HG02571 (cell line): ENCODE data around the gene TMIGD1.
"Not testable (repeated sequence)": the region's sequence is repeated elsewhere in the genome, so short reads cannot be mapped to it uniquely, and the experiment has no call there.

ENCODE experiments used
- ATAC-seq: cut with Tn5 transposase; IDR thresholded peaks from one replicate; pipeline ENCODE4 v1.9.1; 2021; ENCODE audit warnings: mild to moderate bottlenecking, moderate library complexity; ENCODE audit not compliant: unreplicated experiment

TMIGD1 gene

DNA sequence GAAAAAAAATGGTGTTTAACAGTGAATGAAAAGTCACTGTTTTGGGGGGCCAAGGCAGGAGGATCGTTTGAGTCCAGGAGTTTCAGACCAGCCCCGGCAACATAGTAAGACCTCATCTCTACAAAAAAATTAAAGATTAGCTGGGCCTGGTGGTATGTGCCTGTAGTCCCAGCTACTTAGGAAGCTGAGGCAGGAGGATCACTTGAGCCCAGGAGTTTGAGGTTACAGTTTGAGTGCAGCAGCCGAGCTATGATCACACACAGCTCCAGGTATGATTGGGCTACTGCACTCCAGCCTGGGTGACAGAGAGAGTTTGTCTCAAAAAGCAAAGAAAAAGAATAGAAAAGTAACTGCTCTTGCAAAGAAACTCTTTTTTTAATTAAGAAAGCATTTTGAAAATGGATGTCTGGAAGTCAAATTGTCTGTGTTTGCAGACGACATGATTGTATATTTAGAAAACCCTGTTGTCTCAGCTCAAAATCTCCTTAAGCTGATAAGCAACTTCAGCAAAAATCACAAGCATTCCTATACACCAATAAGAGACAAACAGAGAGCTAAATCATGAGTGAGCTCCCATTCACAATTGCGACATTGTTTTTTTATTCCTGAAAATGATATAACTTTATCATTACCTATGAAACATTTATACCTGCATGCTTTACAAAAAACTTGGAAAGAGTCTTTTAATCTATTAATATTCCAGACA, 24.4 kb upstream of the TMIGD1 start:
- ATAC-seq: no peak

DNA sequence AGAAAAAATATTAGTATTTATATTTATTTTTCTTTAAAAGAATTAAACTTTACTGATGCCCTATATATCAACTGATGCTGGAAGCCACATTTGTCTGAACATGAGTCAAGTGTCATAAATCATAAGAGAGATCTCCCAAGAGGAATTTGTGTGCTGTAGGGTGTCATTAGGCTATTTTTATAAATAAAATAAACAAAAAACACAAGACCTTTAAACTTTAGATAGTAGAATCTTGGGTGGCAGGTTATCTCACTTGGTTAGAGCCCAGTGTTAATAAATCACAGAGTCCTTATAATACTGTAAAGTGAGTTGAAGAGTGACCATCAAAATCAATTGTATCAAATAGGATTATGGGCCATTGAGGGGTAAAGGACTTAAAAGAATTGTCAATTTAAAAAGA, 23.6 kb upstream of the TMIGD1 start:
- ATAC-seq: no peak

DNA sequence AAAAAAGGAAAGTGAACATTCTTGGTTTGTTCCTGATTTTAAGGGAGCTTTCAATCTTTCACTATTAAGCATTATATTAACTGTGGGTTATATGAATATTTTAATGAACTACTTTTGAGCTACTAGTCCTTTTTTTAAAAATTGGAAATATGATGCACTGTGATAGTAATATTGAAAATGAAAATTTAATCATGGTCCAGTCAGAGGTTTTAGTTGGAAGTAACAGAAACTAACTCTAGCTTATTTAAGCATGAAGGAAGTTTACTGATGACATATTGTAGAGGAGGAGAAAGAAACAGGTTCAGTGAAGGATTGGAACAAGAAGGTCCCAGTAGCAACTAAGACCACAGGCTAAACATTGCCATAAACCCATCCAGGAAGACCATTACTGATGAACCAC, 20.8 kb upstream of the TMIGD1 start:
- no peak for ATAC-seq

DNA sequence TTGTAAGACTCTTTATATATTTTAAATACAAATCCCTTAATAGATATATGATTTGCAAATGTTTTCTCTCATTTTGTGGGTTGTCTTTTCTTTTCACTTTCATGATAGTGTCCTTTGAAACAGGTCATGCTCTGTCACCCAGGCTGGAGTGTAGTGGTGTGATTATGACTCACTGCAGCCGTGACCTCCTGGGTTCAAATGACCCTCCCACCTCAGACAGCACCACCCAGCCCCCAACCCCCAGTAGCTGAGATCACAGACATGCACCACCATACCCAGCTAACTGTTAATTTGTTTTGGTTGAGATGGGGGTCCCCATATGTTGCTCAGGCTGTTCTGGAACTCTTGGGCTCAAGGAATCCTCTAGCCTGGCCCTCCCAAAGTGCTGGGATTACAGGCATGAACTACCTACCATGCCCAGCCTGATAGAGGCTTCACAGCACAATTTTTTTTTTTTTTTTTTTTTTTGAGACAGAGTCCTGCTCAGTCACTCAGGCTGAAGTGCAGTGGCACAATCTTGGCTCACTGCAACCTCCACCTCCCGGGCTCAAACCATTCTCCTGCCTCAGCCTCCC, 18.5 kb upstream of the TMIGD1 start:
- ATAC-seq: no peak

DNA sequence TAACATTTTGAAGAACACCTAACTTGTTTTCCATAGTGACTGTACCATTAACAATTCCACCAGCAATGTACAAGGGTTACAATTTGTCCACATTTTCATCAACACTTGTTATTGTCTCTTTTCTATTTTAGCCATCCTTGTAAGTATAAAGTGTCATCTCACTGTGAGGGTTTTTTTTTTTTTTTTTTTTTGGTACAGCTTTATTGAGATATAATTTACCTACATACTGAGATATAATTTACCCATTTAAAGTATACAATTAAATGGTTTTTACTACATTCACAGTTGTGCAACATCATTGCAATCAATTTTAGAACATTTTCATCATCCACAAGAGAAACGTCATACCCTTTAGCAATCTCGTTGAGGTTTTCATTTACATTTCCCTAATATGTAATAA, 17.9 kb upstream of the TMIGD1 start:
- no peak for ATAC-seq

DNA sequence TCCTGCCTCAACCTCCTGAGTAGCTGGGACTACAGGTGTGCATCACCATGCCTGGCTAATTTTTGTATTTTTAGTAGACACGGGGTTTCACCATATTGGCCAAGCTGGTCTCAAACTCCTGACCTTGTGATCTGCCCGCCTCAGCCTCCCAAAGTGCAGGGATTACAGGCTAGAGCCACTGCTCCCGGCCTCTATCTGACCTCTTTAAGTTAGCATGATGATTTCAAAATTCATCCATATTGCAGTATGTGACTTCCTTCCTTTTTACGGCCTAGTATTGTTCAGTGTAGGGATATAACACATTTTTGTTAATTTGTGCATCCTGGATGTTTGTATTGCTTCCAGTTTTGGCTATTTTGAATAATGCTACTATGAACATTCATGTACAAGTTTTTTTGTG, 17.4 kb upstream of the TMIGD1 start:
- not testable (repeated sequence) for ATAC-seq

DNA sequence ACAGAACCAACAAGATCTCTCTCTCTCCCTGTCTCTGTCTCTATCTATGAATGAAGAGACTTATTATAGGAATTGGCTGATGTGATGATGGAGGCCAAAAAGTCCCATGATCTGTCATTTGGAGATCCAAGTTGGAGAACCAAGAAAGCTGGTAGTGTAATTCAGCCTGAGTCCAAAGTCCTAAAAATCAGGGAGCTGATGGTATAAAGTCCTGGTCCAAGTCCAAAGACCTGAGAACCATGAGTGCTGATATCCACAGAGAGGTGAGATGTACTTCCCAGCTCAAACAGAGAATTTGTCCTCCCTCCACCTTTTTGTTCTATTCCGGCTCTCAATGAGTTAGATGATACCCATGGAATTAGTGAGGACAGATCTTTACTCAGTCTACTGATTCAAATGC, 15.4 kb upstream of the TMIGD1 start:
- ATAC-seq: no peak

DNA sequence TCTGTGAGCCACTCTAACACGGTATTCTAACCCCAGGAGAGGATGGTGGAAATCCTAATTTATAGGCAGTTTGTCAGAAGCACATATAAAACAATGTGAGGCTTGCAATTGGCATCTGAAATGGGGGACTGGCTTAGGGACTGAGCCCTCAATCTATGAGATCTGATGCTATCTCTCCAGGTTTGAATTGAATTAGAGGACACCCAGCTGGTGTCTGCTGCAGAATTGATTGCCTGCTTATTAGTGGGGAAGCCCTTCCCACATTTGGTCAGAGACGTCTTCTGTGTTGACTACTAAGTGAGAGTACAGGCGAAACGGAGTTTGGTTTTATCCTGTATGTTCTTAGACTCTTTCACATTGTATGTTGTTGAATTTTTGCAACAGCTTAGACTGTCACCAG, 13.6 kb upstream of the TMIGD1 start:
- ATAC-seq: no peak

DNA sequence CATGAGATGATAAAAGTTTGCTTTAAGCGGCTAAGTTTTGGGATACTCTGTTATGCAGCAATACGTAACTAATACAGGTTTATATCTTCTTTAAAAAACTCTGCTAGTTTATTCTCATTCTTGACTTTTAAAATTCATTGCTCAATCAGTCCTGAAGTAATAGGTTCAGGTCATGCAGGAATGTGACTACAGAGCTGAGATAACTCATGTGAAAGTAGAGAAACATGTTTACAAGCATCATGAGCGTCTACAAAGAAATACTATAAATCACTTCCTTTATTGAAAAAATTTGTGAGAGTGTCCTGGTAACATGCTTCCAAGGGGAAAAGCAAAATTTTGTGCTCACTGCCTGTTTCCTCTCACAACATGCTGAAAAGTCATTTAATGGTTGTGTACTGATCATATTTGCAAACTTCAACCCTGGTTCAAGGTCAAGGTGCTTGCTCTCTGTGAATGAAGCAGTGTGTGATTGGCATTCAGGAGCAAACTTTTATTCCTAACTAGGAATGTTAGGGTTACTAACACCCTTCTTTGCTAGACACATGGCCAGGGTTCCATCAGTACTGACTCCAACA, 12.5 kb upstream of the TMIGD1 start:
- no peak for ATAC-seq

DNA sequence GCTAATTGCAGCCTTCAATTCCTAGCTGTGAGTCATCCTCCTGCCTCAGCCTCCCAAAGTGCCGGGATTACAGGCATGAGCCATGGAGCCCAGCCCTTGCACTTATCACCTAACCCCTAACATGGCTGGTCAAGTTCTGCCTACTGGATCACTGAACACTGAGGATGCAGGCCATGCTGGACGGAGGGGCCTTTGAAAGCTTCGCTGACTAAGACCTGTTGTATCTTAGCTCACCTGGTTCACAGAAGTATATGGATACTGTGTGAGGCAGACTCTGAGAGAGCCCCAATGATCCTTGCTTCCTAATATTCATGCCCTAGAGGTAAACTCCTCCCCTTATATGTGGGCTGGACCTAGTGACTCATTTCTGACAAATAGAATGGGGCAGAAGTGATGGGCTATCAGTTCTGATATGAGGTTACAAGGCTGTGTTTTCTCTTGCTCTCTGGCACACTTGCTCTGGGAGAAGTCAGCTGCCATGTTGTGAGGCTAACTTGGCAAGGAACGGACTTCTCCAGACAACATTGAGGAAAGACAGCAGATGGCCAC, 11.7 kb upstream of the TMIGD1 start:
- ATAC-seq: no peak

DNA sequence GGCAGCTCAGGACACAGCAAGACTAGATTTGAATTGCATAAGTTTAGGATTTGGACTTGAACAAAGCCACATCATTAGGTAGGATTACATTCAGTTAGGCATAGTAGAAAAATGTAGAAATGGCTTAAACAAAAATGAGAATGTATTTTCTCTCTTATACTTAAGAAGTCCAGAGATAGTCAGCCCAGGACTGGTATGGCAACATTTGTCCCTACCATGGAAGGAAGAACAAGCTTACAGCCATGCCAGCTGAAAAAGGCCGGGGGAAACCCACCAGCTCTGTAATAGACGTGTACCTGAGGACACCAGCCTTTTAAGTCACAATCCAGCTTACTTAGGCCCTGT, 11.2 kb upstream of the TMIGD1 start:
- ATAC-seq: no peak

DNA sequence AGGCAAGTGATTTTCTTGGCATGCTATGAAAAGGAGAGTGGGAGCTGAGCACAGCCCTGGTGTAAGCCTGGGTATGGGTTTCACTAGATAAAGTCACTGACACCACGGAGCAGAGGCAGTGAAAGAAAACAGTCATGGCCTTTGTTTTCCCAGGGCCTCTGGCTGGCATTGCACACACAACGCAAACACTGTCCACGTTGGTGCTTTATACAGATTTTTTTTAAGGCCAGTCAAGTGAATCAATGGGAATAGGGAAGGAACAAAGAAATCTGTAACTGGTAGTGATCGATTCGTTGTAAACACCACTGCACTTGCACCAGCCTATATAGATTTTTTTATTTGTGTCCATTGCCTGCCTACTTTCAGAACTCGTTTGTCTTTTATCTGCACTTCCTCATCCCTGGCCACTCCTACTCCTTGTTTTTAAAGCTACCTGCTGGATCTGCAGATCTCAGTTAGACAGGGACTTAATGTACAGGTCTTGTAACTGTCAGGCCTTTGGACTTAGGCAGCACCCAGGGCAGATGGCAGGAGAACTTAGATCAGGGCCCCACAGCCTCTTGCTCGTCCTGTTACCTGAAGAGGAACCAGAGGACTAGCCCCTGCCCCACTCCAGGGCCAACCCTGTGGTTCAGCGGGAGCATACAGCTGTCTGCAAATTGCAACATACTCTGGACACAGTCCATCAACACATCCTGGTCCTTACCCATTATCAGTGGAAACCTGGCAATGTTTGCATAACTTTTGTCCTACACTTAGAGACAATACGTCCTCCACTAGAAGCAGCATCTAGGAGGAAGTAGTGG, 10.6 kb upstream of the TMIGD1 start:
- no peak for ATAC-seq

DNA sequence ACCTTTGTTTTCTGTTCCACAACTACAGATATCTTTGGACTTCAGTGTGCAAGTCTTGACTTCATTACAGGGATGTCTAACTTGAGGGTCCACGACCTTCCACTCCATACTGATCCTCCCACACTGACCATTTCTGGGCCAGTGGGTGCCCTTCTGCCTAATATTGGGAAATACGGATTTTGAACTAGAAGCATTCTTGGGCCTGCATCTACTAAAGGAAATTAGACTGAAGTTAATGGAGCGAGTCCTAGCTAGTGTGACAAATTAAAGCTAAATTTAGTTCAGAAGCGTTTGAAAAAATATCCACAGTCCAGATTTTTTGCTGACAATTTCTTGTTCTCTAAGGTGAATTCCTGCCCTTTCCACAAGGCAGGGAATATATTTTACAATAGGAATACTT, 9.9 kb upstream of the TMIGD1 start:
- no peak for ATAC-seq

DNA sequence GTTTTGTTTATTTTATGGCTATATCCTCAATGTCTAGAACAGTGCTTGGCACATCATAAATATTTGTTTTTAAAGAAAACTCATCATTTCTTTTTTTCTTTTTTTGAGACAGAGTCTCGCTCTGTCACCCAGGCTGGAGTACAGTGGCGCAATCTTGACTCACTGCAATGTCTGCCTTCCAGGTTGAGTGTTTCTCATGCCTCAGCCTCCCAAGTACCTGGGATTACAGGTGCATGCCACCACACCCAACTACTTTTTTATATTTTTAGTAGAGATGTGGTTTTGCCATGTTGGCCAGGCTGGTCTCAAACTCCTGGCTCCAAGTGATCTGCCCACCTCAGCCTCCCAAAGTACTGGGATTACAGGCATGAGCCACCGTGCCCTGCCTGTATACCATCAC, 9.4 kb upstream of the TMIGD1 start:
- ATAC-seq: not testable (repeated sequence)

DNA sequence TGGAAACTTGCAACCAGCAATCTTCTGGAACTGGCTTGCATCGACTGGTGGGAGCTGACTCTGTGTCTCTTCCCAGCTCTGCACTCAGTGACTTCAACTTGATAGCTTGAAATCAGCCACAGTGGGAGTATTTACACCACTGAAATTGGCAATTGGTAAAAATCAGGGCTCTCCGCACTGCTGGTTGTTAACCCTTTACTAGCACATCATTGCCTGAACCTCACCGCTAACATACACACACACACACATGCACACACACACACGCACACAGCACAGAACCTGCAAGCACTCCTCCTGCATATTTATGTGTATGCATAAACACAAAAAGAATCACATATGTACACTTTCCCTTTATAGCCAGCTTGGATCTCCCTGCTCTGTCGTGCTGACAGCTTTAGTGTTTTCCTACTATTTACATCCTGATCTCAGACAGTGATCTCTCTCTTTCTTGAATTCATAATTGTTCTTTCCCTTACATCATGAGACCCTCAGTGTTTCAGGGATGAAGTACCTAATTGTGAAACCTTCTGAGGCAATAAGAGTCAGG, 7.9 kb upstream of the TMIGD1 start:
- no peak for ATAC-seq

DNA sequence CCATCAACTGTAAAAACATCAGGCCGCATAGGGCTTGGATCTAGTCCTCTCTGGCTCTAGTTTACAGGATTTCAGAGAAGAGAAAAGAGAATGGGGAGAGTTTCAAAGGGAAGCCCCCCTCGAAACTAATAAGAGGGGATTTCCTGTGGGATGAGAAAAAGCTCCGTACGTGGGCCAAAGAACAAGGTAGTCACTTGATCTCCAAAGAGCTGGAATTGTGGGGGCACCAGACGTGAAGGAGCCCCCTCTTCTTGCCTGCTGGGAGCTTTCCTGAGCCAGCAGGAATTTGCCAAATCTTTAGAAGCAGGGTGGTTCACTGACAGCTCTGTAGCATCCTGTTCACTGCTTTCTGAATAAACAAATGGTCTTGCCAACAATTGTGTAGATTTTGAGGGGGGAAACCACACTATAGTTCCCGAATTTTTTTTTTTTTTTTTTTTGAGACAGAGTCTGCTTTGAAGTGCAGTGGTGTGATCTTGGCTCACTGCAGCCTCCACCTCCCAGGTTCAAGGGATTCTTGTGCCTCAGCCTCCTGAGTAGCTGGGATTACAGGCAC, 7.0 kb upstream of the TMIGD1 start:
- ATAC-seq: no peak

DNA sequence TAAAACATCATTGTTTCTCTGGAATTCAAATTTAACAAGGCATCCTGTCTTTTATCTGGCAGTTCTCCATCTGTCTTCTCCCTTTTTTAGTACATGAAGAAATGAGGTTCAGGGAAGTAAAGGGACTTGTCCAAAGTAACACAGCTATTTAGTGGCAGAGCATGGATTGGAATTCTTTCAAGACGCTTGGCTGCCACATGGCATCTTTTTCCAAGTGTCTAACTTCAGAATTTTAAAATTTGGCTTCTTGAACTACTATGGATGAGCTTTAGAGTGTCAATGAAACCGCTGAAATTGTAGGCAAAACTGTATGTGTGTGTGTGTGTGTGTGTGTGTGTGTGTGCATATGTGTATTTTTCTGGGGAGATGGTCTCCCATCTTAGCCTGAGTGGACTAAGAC, 5.2 kb upstream of the TMIGD1 start:
- no peak for ATAC-seq

DNA sequence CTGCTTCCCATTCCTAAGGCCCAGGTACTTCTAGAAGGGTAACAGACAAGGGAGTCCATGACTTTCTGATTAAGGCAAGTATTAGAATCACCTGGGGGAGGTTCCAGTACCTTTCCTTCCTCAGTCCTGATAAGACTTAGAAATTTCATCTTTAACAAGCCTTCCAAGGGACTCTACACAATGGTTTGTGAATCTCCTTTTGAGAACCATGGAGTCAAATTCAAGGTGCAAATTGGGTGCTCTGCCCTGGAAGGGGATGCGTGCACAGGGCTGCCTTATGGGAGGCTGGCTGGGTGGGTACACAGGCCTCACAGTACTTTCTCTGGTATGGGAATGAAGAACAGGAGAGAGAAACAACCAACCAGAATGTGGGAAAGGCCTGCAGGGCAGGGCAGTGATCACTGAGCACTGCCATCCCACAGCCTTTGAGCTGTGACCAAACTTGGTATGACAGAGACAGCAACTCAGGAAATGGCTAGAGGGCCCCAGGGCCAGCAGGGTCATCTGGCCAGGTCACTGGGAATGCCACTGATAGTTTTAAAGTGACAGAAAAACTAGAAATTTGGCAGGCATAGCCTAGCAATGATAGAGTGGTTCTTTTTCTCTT, 3.6 kb upstream of the TMIGD1 start:
- no peak for ATAC-seq

DNA sequence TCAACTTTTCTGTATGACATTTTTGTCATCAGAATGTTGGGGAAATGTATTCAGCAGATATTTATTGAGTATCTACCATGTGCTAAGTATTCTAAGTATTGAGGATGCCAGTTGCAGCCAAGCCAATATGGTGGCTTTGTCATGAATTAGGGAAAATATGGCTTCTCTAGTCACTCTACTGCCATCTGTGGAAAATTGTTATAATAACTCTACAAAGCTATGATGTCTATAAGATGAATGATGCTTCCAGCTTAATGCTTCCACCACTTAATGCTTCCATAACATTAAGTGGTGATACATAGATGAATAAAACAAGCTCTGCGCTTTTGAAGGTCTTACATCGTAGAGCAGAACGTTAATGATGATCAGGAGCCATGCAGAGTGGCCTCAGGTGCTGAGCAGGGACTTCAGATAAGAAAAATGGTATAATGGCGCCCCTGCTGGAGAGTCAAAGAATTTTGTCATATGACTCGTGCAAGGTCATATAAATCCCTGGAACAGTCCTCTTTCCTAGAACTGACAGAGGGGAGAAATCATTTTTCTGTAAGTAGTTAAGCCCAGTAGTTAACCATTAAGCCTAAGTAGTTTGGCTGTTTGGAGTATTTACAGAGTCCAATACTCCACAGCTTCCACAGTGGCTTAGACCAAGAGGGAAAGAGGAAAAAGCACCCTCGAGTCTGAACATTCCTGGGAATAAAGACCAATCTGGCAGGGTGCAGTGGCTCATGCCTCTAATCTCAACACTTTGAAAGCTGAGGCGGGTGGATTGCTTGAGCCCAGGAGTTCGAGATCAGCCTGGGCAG, 2.7 kb upstream of the TMIGD1 start:
- ATAC-seq: no peak

DNA sequence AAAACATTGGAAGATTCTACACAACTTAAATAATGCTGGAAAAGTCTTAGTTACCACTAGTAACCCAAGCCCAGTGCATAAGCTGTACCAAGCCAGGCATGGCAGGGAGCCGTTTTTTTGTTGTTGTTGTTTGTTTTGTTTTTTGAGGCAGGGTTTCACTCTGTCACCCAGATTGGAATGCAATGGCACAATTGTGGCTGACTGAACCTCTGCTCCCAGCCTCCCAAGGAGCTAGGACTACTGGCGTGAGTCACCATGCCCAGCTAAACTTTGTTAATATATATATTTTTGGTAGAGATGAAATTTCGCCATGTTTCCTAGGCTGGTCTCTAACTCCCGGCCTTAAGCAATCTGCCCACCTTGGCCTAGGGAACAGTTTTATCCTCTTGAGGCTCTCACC, 564 bp upstream of the TMIGD1 start:
- no peak for ATAC-seq
